ENCODE measurements around the gene FAM13C.

- TF ChIP-seq CTCF (IDR thresholded peaks at IDR 0.05) (no peak), POLR2A (IDR thresholded peaks at IDR 0.05) (no peak)
Measured at GRCh38 chr10:59242991-59243390, 119.4 kb downstream of the FAM13C start.
